HL-60/S4 treated with phorbol 12-myristate 13-acetate at 8.2 ng/mL for 4 days and 3 days (cell line): ENCODE measurements around the gene NCL.

Experiments used
- in situ Hi-C: fragments of 300-500 bp; cut with MboI; formaldehyde crosslinking; loops from 2 replicates; pipeline ENCODE4 v1.15.0; 2022; ENCODE audit warnings: low sequenced_read_pairs

NCL gene

GRCh38 chr2:231436957-231437356, 27.3 kb downstream of the NCL start:
- in situ Hi-C loops = loop anchor here (25.0 kb wide), 1 partner anchor 325 kb away; no protein-coding TSS in a partner anchor

- in situ Hi-C loops = loop anchor here (25.0 kb wide), 1 partner anchor 322 kb away; no protein-coding TSS in a partner anchor
Observed at GRCh38 chr2:231433990-231434389, 30.3 kb downstream of the NCL start.

- in situ Hi-C loops = loop anchor here (25.0 kb wide), 1 partner anchor 319 kb away; no protein-coding TSS in a partner anchor
Observed at GRCh38 chr2:231431606-231432005, 32.7 kb downstream of the NCL start.

- in situ Hi-C loops = loop anchor here (25.0 kb wide), 1 partner anchor 318 kb away; no protein-coding TSS in a partner anchor
Observed at GRCh38 chr2:231430437-231430836, 33.8 kb downstream of the NCL start.

- in situ Hi-C loops = loop anchor here (25.0 kb wide), 1 partner anchor 318 kb away; no protein-coding TSS in a partner anchor
Observed at GRCh38 chr2:231429901-231430300, 34.4 kb downstream of the NCL start.

- in situ Hi-C loops = loop anchor here (25.0 kb wide), 1 partner anchor 317 kb away; no protein-coding TSS in a partner anchor
Observed at GRCh38 chr2:231429152-231429551, 35.1 kb downstream of the NCL start.

- in situ Hi-C loops = loop anchor here (25.0 kb wide), 1 partner anchor 315 kb away; no protein-coding TSS in a partner anchor
Observed at GRCh38 chr2:231427116-231427515, 37.2 kb downstream of the NCL start.

GRCh38 chr2:231425811-231426703, 38.2 kb downstream of the NCL start:
- in situ Hi-C loops = loop anchor here (25.0 kb wide), 1 partner anchor 314 kb away; no protein-coding TSS in a partner anchor

- in situ Hi-C loops = loop anchor here (25.0 kb wide), 1 partner anchor 313 kb away; no protein-coding TSS in a partner anchor
Observed at GRCh38 chr2:231425291-231425810, 38.9 kb downstream of the NCL start.

- in situ Hi-C loops = no loop called here
Observed at GRCh38 chr2:231423176-231423575, 41.1 kb downstream of the NCL start.

- in situ Hi-C loops = no loop called here
Observed at GRCh38 chr2:231422056-231422455, 42.2 kb downstream of the NCL start.

- in situ Hi-C loops = no loop called here
Observed at GRCh38 chr2:231421051-231421580, 43.2 kb downstream of the NCL start.

GRCh38 chr2:231418820-231419640, 45.3 kb downstream of the NCL start:
- in situ Hi-C loops = no loop called here

GRCh38 chr2:231415029-231415428, 49.3 kb downstream of the NCL start:
- in situ Hi-C loops = no loop called here

GRCh38 chr2:231413921-231414476, 50.3 kb downstream of the NCL start:
- in situ Hi-C loops = no loop called here

GRCh38 chr2:231413456-231413855, 50.8 kb downstream of the NCL start:
- in situ Hi-C loops = no loop called here

GRCh38 chr2:231412618-231412963, 51.7 kb downstream of the NCL start:
- in situ Hi-C loops = no loop called here

GRCh38 chr2:231411831-231412617, 52.3 kb downstream of the NCL start:
- in situ Hi-C loops = no loop called here

- in situ Hi-C loops = no loop called here
Observed at GRCh38 chr2:231411237-231411636, 53.0 kb downstream of the NCL start.
